ENCODE measurements around the gene GPBP1L1. TPM values are rescaled to one million over a fixed set of nuclear protein-coding genes. Genes with fewer than 3 reads are reported as not detected.
A peak's percentile ranks its signal among the peaks of the same experiment; 100 is the strongest.

The GPBP1L1 gene
- total RNA-seq, 1 donor, result 79.7 TPM

DNA sequence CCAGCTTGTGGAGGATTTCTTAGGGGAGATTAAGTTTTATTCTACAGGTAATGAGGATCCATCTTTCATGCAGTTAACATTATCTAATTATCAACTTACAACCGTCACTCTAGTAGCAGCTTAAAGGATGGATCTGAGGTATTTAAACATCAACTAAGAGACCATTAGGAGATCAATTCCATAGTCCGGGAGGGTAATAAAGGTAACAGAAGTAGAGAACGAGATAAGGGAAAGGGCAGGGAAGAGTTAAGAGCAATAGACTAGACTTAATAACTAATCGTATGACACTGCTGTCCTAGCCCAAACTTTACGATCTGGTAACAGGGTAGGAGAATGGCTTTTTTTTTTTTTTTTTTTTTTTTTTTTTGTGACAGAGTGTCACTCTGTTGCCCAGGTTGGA lies 43.0 kb downstream of the GPBP1L1 start:
- DNase-seq (ENCODE audit: low read depth in 2 of 3, low spot score in 2 of 3), result no peak

DNA sequence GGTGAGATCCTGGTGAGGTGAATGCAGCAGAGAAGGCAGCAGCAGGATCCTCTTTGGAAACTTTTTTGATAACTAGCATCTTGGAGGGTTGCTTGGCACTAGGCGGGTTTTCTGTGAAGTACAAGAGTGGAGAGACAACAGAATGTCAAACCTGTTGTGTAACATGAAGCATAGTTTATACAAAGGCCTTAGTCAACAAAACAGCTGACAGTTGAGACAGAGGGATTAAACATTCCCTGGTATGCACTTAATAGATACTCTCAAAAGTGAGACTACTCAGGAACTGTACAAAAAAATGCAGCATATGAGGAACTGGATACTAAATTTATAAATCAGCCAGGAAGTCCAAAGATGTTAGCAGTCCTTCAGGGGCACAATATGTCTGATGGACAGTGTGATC lies 46.0 kb downstream of the GPBP1L1 start:
- no peak for DNase-seq (ENCODE audit: low read depth in 2 of 3, low spot score in 2 of 3)

DNA sequence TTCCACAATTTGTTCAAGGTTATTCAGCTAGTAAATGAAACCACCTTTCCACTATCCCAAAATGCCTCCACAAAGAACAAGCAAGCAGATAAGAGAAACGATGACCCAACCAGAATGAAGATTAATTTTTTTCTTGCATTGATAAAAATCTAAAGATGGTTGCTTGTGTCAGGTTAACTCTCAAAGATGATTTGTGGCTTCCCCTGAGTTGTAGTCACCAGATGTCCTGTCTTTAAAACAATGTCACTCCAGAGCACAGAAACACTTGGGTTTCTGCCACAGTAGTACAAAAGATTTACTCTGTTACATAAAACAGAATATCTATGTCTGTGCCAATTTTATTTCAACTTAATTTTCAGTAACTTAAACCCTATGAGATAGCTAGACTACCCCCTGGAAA lies 51.1 kb downstream of the GPBP1L1 start:
- DNase-seq (ENCODE audit: low read depth in 2 of 3, low spot score in 2 of 3), result no peak

DNA sequence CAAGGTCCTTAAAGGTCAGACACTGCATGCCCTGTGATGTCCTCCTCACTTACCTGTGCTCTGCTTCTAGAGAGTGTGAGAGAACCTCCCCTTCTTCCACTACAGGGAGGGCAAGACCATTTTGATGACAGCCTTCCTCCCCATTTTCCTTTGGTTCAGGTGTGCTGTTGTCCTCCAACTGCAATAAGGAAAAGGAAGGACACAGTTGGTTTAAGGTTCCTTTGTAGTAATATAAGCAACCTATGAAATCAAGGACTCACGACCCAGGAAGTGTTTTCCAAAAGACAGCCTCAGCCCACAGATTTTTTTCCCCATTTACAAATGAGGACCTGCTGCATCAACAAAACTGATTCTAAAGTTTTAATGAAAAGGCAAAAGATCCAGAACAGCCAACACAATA lies 55.9 kb downstream of the GPBP1L1 start:
- DNase-seq (ENCODE audit: low read depth in 2 of 3, low spot score in 2 of 3), result no peak

DNA sequence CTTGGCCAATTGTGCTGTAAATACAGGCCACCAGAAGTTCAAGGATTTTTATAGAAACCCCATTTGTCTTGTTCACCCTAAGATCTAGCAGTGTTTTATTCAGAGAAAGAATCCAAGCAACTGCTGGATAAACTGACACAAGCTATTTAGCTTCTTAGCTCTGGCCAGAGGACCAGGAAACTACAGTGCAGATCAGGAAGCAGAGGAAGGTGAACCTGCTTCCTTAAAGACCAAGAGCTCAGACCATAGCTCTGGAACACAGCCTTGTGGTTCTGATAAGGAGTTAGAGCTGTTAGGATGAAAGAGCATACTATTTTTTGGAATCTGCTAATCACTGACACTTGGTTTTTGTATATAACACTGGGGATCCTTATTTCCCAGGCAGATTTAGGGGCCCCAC lies 57.3 kb downstream of the GPBP1L1 start:
- peak in 1 of 3 donors; percentile 29 for DNase-seq (ENCODE audit: low read depth in 2 of 3, low spot score in 2 of 3)

DNA sequence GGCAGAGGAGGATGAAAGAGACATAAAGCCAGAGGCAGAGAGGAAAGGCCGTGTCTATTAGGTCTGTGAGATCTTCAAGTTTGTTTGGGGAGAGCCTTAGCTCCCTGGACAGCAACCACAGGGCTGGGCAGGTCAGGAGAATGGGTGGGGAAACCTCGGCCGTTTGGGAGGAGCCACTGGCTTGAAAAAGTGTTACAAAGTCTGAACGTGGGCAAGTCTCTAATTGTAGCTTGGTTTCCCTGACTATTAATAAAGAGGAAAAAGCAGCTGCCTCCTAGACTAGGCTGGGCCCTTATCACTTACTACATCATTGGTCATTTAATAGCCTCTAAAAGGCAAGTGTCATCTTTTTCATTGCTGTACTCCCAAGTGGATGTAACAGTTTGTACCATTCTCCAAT lies 62.4 kb downstream of the GPBP1L1 start, which contains the start of gene CCDC17:
CCDC17 (minus strand) TSS at position 83 of the 400 bp plus-strand sequence. CDS start 145 bp downstream, outside the sequence.
- DNase-seq (ENCODE audit: low read depth in 2 of 3, low spot score in 2 of 3), result no peak

DNA sequence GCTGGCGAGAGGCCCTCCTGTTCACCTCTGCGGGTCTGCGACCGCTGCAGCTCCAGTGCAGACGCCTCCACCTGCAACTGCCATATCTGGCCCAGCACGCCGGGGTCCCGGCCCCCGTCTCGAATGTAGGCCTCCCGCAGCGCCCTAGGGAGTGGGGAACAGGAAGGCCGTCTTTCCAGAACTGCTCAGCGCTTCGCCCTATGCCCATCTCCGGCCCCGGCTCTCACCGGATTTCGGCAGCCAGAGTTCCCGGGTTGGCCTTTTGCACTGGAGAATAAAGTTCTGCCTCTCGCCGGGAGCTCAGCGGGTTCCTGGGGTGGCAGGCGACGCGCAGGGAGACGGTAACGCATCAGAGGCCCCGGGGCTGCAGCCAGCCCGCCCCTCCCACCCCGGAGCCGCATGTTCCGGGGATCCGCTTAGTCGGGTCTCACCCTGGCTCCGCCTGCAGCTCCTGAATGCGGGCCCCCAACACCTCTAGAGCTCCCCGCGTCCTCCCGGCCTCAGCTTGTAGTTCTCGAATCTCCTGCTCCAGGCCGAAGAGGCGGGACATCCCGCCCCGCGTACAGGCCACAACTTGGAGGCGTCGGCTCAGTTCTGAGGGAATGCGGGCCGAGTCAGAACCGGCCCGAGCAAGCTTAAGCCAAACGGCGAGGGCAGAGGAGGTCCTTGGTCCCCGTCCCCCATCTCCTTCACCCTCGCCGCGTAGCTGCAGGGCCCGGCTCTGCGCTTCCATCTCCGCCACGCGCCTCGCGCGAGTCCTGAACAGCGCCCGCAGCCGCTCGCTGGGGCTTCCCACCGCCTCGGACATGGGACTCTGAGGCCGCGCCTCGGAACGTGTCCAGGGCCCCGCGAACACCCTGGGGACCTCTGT lies 63.6 kb downstream of the GPBP1L1 start:
- DNase-seq (ENCODE audit: low read depth in 2 of 3, low spot score in 2 of 3), result no peak

DNA sequence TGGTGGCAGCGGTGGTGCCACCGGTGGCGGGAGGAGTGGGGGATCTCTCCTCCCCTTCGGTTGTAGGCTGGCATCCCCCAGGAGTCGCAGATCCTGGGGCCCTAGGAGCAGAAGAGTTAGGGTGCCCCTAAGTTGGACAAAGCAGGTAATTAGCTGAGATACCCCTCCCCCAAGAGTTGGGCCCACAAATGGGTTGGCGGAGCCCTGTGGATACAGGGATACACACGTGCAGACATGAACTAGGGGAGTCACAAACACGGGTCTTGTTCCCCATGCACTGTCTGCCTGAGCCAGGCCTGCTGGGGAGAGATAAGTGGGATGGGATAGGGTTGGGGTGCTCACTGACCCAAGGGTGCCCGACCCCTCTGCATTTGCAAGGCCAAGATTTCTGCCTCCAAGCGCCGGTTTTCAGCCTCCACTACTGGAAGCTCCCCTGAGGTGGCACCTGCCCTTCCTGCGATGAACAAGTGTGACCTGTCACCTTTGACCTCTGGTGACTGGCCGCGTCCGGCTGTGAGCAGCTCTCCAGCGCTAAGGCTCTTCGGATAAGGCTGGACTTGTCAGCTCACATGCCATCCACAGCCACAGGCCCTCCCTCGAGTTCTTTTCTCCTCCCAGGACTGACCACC lies 64.3 kb downstream of the GPBP1L1 start:
- no peak for DNase-seq (ENCODE audit: low read depth in 2 of 3, low spot score in 2 of 3)

DNA sequence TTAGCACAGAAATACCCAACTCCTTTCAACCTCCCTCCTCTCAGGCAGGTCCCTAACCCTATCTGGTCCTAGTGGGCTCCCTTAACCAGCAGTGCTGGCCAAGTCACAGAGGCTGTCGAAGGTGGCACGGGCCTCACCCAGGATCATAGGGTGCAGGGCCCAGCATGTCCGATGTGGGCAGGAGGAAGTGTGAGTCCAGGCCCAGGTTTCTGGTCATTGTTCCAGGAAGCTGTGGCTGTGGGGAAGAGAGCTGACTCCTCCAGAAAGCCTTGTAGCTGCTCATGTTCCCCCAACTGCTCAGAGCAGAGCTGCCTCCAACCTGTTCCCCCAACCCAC lies 64.9 kb downstream of the GPBP1L1 start:
- DNase-seq (ENCODE audit: low read depth in 2 of 3, low spot score in 2 of 3), result no peak

DNA sequence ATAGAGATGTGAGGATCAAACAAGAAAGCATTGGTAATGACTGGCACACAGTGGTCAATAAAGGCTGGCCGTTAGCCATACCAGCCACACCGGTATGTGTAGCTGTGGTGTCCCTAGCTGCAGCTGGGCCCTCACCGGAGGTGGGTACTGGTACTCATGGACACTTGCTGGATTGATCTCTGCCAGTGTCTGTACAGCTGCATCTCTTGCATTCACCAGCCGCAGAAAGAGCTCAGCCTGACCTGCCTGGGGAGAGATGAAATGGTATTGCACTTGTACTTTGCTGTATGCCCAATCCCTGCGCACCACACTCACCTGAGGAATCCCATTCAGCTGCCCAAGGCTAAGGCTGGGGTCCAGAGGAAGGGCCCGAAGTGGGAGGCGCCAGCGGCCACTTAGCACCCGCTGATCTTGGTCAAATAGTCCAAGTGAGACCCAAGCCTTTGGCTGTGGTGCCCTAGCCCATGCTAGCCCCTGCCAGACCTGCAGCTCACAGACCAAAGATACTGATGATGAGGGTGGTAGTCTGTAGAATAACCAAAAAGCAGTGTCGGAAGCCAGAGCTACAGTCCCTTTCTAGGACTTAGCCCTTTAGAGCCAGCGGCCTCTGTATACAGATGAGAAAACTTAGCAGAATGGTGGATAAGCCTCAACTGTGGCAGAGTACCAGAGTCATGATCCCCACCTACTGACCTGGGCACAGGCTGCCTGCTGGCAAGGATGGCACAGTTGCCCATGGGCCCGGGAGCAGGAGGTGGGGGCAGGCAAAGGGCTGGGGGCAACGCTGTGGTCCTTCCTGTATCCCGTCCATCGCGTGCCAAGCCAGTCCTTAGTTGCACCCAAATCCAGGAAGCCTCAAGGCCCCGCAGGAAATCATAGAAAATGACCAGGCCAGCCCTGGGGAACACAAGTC lies 65.5 kb downstream of the GPBP1L1 start:
- DNase-seq (ENCODE audit: low read depth in 2 of 3, low spot score in 2 of 3), result no peak

DNA sequence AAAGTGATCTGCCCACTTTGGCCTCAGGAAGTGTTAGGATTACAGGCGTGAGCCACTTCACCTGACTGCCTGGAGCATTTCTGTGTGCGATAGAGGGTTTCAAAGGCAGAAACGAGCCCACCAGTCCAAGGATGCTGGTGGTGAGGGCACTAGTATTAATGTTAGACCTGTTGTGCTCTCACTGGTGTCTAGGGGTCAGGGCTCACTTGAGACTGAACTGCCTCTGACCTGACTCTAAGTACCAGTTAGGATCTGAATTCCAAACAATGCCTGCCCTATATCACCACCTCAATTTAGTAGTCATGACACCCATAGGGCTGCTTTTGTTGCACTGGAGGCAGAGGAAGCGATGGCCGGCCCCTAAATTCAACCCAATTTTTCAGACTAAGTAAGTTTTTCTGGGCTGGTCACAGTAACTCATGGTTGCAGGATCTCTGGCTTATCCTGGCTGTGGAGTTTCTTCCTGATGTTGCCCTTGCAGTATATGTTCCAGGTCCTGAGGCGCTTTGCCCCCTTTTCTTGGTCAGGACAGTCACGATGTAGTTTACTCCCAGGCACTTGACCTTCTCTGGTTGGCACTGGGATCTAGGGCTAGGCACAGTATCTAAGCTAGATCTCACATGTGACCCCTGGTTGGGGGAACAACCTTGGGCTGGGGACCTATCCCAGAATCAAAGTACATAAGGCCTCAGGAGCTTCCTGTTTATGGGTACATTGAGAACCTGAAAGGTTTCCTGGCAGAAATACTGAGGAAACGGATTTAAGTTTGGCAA lies 67.0 kb downstream of the GPBP1L1 start:
- no peak for DNase-seq (ENCODE audit: low read depth in 2 of 3, low spot score in 2 of 3)

DNA sequence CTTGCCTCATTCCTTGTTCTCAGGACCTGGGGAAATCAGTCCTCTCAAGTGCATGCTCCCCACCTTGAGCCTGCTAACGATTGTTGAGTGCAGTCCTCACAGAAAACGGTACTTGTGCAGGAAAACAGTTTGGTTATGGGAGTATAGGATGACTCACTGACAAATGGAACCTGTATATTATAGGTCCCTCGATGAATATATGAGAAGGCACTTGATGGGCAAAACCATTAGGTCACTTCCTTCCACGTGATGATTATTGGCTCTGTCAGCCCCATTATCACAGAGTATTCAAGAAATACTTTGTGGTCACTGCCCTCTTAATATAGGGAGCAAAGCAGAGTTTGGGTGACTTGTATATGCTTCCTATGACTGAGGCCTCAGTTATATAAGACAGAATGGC lies 68.7 kb downstream of the GPBP1L1 start:
- no peak for DNase-seq (ENCODE audit: low read depth in 2 of 3, low spot score in 2 of 3)

DNA sequence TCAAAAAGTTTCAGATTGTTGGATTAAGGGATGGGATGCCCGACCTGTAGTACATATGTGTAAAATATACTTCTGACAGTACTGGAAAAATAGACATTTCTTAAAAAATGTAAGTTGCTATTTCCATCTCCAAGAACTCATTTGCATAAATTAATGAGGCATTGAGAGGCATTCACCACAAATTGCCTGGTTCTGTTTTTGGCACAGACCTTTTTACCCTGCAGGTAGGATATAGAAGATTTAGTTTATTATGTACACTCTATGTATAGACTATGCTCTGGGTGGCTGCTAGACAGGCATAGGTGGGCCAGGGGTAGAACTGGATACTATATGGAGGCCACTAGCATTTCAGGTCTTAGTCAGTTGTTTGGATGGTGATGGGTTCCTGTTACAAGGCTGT lies 70.4 kb downstream of the GPBP1L1 start:
- no peak for DNase-seq (ENCODE audit: low read depth in 2 of 3, low spot score in 2 of 3)

DNA sequence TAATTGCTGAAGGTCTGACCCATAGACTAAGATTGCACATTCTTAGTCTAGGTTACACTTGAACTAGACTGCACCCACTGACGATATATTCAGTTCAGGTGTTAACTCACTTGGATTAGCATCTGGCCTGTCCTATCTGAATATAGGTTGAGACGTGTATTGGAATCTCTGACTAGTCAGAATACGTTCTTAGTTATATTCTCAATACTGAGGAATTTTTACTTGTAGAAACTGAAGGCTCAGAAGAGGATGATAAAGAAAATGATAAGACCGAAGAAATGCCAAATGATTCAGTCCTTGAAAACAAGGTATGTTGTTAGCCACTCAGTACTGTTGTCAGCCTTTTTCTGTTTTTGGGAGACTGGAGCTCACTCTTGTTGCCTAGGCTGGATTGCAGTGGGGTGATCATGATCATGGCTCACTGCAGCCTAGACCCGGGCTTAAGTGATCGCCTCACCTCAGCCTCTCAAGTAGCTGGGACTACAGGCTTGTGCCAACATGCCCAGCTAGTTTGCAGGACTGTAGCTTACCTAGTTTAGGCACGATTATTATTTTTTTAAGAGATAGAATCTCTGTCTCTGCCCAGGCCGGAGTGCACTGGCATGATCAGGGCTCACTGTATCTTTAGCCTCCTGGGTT lies 73.3 kb downstream of the GPBP1L1 start:
- DNase-seq (ENCODE audit: low read depth in 2 of 3, low spot score in 2 of 3), result no peak

DNA sequence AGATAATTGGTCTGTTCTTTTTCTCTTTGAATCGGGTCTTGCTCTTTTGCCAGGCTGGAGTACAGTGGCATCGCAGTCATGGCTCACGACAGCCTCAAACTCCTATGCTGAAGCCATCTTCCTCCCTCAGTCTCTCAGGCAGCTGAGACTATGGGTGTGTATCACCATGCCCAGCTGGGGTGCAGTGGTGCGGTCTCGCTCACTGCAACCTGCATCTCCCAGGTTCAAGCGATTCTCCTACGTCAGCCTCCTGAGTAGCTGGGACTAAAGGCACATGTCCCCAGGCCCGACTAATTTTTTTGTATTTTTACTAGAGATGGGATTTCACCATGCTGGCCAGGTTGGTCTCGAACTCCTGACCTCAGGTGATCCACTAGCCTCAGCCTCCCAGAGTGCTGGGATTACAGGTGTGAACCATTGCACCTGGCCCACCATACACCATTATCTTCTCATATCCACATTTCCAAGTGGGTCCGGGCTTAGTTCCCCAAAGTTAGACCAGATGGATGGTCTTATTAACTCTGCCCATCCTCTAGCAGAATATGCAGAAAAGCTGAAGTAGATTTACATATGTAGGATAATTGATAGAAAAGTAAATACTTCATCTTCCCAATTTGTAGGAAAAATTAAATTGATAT lies 75.6 kb downstream of the GPBP1L1 start:
- DNase-seq (ENCODE audit: low read depth in 2 of 3, low spot score in 2 of 3), result no peak

DNA sequence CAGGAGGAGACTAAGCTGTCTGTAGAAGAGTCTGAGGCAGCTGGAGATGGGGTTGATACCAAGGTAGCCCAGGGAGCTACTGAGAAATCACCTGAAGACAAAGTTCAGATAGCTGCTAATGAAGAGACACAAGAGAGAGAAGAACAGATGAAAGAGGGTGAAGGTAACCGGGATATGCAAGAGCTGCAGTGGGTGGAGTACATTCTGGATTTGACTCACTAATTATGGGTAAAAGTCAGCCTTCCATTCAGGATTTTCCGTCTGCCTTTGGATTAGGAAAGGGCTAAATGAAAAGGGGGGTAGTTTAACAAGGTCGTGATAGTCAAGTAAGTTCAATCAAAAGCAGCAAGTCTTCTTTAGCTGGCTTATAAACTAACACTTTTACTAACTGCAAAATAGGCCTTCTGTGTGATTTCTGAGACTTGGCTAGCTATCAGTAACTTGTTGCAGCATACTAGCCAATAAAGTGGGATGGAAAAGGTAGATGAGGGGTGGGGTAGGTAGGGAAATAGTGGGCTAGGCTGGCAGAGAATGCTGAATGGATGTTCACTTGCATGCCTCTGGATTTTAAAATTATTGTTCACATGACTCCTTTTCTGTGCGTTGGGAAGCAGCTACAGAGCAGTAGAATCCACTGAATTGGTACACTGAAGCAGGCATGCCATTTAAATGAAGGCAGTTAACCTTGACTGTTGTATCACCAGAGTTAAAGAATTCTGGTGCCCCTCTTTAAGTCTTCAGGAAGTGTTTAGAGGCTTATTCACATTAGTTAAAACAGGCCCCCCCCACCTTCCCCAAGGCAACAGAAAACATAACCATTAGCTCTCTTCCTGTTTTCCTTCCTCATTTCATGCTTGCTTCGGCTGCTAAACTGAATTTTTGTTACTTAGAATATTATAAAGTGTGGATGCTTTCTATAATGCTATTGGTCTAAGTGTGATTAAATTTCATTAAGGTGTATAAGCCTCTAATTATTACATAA lies 77.9 kb downstream of the GPBP1L1 start:
- peak in 2 of 3 donors; percentile 80 to 93 for DNase-seq (ENCODE audit: low read depth in 2 of 3, low spot score in 2 of 3)

DNA sequence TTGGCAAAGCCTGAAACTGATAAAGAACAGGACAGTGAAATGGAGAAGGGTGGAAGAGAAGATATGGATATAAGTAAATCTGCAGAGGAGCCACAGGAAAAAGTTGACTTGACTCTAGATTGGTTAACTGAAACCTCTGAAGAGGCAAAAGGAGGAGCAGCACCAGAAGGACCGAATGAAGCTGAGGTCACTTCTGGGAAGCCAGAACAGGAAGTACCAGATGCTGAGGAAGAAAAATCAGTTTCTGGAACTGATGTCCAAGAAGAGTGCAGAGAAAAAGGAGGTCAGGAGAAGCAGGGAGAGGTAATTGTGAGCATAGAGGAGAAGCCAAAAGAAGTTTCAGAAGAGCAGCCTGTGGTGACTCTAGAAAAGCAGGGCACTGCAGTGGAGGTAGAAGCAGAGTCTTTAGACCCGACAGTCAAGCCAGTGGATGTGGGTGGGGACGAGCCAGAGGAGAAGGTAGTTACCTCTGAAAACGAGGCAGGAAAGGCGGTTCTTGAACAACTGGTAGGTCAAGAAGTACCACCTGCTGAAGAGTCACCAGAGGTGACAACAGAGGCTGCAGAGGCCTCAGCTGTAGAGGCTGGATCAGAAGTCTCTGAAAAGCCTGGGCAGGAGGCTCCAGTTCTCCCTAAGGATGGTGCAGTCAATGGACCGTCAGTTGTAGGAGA lies 78.8 kb downstream of the GPBP1L1 start:
- DNase-seq (ENCODE audit: low read depth in 2 of 3, low spot score in 2 of 3), result no peak

DNA sequence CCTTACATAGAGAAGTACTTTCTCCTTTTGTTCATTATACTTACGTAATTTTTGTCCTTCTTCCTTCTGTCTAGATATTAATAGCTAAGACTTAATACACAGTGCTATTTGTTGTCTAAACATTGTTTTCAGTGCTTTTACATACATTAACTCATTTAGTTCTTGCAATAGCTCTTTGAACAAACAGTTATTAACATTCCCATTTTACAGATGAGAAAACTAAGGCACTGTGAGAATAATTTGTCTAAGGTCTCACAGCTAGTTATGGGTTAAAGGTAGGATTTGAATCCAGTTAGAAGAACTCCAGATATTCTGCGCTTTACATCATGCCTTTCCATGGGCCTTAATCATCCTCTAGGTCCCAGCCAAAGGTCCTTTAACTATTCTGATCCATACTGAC lies 82.1 kb downstream of the GPBP1L1 start:
- no peak for DNase-seq (ENCODE audit: low read depth in 2 of 3, low spot score in 2 of 3)

All from hematopoietic multipotent progenitor cell (in vitro differentiated cells).